Gastroesophageal sphincter (tissue), 3 donors: ENCODE data around the gene IL20RB.
"Not testable (repeated sequence)": the region's sequence is repeated elsewhere in the genome, so short reads cannot be mapped to it uniquely, and the experiment has no call there.

Experiments used
- CTCF ChIP-seq, 4 experiments: fragments of 200-600 bp in 2 of 4; fragments of 450-650 bp in 2 of 4; sonication (generic) in 1 of 4; IDR thresholded peaks; one replicate each; pipeline ENCODE4 v1.5.1; 2017 to 2019; ENCODE audit warnings: antibody characterized with exemption in 4 of 4, mild to moderate bottlenecking in 2 of 4, moderate library complexity in 2 of 4
- EP300 ChIP-seq: sonication (generic); formaldehyde crosslinking; IDR thresholded peaks from one replicate; pipeline ENCODE4 v1.6.1; 2017; ENCODE audit warnings: antibody characterized with exemption, mild to moderate bottlenecking
- POLR2AphosphoS5 ChIP-seq: sonication (generic); formaldehyde crosslinking; IDR thresholded peaks from one replicate; pipeline ENCODE4 v1.6.1; 2017; ENCODE audit warnings: antibody characterized with exemption

- TF ChIP-seq CTCF (IDR thresholded peaks at IDR 0.05); POLR2AphosphoS5; EP300: not testable (repeated sequence)
These were observed 49.6 kb downstream of the IL20RB start for GRCh38 chr3:137007376-137007775.
